ENCODE data around the gene PXK.
"Not testable (repeated sequence)": the region's sequence is repeated elsewhere in the genome, so short reads cannot be mapped to it uniquely, and the experiment has no call there.

The PXK gene

GRCh38 chr3:58324391-58325390 lies 8.0 kb upstream of the PXK start:
- no peak for DNase-seq

- DNase-seq, result no peak
Observed at GRCh38 chr3:58325525-58325992, 7.1 kb upstream of the PXK start.

DNA sequence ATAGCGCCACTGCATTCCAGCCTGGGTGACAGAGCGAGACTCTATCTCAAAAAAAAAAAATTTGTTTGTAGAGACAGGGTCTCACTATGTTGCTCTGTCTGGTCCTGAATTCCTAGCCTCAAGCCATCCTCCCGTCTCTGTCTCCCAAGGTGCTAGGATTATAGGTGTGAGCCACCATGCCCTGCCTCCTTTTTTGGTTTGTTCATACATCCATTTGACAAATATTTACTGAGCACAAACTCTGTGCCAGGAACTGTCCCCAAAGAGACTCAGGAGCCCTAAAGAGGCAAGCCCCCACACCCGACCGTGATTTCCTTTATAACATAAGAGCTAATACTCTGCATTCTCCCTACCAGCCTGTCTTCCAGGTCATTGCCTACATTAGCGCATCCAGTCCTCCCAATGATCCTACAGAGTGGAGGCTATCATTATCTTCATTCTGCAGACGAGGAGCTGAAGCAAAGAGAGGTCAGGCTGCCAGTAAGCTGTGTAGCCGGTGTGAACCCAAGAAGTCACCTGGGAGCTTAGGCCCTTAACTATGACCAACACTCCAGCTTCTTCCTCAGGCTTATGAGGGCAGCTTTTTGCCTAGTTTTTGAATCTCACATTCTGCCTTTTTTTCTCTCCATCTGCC lies 6.3 kb upstream of the PXK start:
- no peak for DNase-seq

DNA sequence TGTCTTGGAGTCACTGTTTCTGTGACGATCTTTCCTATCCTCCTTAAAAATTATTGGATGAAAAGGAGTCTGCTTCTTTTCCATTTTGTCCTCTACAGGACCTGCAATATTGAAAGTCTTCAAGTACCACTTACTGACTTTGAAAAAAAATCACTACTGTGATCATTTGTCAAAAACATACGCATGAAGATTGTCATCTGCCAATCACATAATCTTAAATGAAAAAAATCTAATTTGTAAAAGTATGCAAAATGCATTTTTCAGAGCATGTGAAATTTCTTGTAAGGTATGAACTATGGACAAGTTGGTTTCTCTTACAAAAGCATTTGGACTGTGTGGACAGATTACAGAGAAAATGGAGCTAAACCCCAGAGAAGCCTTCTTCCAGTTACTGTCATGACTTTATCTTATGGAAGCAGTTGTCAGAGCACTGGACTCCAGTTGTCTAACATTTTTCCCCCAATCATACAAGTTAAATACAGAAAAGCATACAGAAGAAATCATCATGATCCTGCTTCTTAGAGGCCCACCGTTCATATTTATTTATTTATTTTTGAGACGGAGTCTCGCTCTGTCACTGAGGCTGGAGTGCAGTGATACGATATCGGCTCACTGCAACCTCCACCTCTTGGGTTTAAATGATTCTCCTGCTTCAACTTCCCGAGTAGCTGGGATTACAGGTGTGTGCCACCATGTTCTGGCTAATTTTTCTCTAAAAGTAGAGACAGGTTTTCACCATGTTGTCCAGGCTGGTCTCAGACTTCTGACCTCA lies 3.4 kb upstream of the PXK start:
- no peak for DNase-seq

DNA sequence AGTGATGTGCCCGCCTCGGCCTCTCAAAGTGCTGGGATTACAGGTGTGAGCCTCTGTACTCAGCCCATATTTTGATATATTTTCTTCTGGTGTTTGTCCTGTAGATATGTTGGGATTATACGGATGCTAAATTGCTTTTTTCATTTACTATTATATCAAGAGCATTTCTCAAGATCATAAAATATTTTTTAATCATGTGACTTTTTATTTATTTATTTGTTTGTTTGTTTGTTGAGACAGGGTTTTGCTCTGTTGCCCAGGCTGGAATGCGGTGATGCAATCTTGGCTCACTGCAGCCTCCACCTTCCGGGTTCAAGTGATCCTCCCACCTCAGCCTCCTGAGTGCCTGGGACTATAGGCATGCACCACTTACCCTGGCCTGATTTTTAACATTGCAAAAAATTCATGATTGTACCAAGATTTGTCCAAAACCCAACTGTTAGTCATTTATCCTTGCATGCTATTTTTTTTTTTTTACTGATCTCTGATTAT lies 2.7 kb upstream of the PXK start:
- no peak for DNase-seq

DNA sequence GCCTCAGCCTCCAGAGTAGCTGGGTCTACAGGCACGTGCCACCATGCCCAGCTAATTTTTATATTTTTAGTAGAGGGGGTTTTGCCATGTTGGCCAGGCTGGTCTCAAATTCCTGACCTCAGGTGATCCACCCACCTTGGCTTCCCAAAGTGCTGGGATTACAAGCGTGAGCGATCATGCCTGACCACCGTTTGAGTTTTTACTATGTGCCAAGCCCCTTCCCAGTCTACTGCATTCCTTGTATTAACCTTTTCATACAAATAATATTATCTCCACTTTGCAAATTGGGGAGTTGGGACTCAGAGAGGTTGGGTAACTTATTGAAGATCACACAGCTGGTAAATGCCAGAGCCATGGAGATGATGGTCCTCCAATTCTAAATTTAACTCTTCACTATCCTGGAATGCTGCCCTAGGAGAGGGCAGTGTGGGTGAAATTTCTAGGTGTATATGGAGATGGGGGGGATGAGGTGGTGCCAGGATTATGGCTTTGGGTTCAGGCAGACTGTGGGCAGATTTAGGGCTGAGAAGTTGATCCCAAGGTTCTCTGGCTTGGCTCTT lies 1.0 kb upstream of the PXK start:
- DNase-seq, result no peak

- DNase-seq, result peak; percentile 11
Observed at GRCh38 chr3:58333206-58334012, 717 bp downstream of the PXK start.

DNA sequence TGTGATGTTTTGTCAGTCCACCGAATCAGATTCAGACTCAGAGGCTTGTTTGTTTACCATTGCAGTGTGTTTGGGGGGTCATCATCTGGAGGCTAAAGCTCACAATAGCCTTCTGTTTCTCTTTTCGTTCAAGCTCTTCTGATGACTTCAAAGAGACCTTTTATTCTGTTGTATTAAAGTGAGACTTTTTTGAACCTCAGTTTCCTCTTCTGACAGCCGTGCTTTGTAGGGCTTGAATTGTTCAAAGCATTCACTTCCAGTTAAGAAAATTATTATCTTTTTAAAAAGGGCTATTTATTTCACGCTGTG lies 1.3 kb downstream of the PXK start:
- DNase-seq, result no peak

- no peak for DNase-seq
Observed at GRCh38 chr3:58334506-58334884, 1.8 kb downstream of the PXK start.

DNA sequence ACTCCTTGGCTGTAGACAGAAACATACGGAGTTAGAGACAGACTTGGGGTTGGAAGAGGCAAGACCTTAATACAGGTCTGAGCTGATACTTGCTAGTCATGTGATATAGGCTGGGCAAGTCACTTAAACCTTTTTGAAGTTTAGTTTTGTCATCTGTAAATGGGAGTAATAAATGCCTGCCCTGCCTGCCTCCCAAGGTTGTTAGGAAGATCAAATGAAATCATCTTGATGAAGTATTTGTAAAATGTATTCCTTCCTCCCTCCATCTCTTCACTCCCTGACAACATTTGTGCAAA lies 2.9 kb downstream of the PXK start:
- DNase-seq, result no peak

DNA sequence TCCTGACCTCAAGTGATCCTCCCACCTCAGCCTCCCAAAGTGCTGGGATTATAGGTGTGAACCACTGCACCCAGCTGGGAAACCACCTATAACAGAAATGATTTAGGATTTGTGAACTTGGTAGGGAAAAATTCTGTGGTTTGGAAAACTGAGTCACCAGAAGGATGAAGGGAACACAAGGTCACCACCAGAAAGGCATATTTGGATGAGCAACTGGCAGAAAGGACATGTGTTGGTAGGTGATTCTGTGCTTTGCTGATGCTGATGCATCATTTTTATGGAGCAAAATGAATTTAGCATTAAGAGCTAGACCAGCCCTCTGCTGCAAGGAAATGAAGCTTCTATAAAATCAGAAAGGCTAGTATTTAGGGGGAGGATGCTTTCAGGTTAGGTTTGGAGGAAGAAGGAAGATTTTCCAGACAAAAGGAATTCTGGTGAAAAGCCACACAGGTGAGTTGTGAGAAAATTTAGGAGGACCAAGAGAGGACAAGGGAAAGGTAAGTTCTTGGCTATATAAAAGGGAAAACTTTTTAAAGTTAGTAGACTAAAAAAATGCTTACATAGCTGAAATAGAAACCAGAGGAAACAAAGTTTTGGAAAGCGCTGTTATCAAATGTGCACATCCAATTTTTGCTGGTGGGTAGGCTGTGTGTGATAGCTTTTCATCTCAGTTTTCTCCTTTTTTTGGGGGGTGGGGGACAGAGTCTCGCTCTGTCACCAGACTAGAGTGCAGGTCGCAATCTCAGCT lies 3.6 kb downstream of the PXK start:
- no peak for DNase-seq

- DNase-seq, result no peak
Observed at GRCh38 chr3:58337190-58337589, 4.5 kb downstream of the PXK start.

GRCh38 chr3:58339146-58339545 lies 6.5 kb downstream of the PXK start:
- not testable (repeated sequence) for DNase-seq

DNA sequence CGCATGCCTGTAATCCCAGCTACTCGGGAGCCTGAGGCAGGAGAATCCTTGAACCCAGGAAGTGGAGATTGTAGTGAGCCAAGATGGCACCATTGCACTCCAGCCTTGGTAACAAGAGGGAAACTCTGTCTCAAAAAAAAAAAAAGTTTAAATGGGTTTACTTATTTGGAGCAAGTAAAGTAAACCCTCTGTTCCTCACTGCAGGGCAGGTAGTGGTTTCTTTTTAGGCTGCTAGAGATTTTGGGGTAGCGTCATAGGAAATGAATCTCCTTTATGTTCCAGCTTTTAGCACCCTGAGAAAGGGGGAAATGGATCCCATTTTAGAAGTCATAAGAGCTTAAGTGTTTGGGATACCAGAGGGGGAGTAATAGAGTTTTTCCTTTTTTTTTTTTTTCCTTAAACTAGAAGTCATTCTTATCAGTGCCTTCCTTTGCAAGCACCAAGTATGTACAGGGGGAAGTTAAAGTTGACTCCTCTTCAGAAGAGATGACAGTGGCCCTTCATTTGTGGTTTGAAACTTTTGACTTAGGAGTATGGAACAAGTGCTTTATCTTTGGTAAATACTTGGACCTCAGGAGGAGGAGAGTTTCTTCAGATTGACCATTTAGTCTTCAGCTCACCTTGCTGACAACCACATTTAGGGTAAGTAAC lies 8.0 kb downstream of the PXK start:
- no peak for DNase-seq

DNA sequence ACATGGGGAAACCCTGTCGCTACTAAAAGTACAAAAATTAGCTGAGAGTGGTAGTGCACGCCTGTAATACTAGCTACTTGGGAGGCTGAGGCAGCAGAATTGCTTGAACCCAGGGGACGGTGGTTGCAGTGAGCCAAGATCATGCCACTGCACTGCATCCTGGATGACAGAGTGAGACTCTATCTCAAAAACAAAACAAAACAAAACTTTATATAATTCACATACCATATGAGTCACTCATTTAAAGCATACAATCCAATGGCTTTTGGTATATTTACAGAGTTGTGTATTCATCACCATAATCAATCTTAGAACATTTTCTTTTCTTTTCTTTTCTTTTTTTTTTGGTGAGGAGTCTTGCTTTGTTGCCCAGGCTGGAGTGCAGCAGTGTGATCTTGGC lies 8.7 kb downstream of the PXK start:
- DNase-seq, result no peak

DNA sequence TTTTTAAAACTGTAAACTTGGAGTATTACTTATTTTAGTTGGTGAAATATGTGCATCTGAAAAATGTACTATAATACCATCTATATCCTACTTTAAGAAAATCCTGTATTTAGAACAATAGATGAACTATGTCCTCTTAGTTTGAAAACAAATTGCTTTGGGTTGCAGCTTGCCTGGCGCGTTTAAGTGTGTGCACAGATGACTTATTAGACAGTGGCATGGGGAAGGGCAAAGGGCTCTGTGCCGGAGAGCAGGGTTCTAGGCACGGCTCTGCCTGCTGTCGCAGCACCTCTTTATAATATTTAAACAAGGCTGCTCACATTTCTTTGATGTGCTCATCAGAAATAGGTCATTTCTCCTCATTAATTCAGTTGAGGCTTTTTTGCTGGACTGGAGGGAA lies 10.0 kb downstream of the PXK start:
- DNase-seq, result no peak

GRCh38 chr3:58345457-58345856 lies 12.8 kb downstream of the PXK start:
- DNase-seq, result no peak

- DNase-seq, result no peak
Observed at GRCh38 chr3:58346368-58346767, 13.7 kb downstream of the PXK start.

DNA sequence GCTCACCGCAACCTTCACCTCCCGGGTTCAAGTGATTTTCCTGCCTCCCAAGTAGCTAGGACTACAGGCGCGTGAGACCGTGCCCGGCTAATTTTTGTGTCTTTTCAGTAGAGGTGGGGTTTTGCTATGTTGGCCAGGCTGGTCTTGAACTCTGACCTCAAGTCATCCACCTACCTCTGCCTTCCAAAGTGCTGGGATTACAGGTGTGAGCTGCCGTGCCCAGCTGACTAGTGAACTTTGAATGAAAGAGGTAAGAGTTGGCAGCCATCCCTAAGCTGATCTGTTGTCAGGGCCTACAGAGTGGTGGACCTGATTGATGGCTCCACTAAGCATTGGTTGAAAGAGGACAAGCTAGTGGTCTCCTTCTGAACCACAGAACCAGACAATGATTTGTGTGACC lies 15.3 kb downstream of the PXK start:
- no peak for DNase-seq

DNA sequence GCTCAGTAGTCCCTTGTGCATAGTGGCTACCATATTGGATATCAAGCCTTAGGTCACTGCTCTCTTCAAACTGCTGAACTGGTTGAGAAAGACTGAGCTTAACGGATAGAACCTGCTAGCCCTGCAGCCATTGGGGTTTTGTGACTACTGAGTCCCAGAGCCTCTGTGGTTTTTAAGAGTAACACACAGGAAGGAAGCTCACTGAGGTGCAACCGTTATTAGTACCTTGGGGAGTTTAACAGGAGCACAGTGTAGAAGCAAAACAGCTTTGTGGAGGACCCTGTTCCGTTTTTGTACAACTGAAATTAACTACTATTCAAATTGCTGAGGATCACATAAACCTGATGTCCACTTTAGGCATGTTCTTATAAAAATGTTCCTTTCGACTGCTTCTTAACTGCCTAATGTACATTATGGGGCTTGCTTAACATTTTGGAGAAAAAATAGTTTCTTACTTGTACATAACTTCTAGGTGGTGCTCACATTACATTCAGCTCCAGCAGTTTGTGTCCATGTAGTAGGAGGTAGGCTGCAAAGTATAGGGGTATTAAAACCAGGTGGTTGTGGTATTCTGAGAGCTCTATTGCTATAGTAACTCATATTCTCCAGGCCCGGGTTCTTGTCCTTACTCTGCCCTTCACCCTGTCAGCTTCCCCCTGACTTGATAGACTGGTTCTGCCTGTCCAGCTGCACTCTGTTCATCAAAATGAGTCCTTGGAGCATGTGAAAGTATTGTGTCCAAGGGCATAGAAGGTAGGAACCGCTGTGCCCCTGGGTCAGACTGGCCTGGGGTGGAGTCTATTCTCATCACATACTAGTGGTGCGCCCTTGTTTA lies 17.3 kb downstream of the PXK start:
- DNase-seq, result no peak

Measured in activated T-cell treated with anti-CD3 and anti-CD28 coated beads for 4 hours (primary cell).